Activated gamma-delta T cell (primary cell): ENCODE data around the gene PSMB7.

Experiments
- DNase-seq: peaks from one replicate; lab custom pipeline; 2025; lab: John Stamatoyannopoulos, UW

Gene PSMB7

GRCh38 chr9:124356745-124357390 lies 58.4 kb downstream of the PSMB7 start:
- no peak for DNase-seq

GRCh38 chr9:124355941-124356744 lies 59.1 kb downstream of the PSMB7 start:
- DNase-seq, result no peak

GRCh38 chr9:124355039-124355940 lies 60.0 kb downstream of the PSMB7 start:
- no peak for DNase-seq

GRCh38 chr9:124354346-124355038 lies 60.8 kb downstream of the PSMB7 start:
- DNase-seq, result no peak

- DNase-seq, result no peak
Observed at GRCh38 chr9:124353811-124354274, 61.4 kb downstream of the PSMB7 start.

- DNase-seq, result no peak
Observed at GRCh38 chr9:124353166-124353768, 62.0 kb downstream of the PSMB7 start.

- DNase-seq, result no peak
Observed at GRCh38 chr9:124352616-124353015, 62.6 kb downstream of the PSMB7 start.

- no peak for DNase-seq
Observed at GRCh38 chr9:124351672-124352468, 63.4 kb downstream of the PSMB7 start.

GRCh38 chr9:124350494-124351263 lies 64.6 kb downstream of the PSMB7 start:
- no peak for DNase-seq

- no peak for DNase-seq
Observed at GRCh38 chr9:124349675-124350493, 65.4 kb downstream of the PSMB7 start.

- DNase-seq, result no peak
Observed at GRCh38 chr9:124349267-124349666, 66.0 kb downstream of the PSMB7 start.

GRCh38 chr9:124348831-124349230 lies 66.4 kb downstream of the PSMB7 start:
- DNase-seq, result no peak

- no peak for DNase-seq
Observed at GRCh38 chr9:124348363-124348762, 66.9 kb downstream of the PSMB7 start.

GRCh38 chr9:124347968-124348358 lies 67.3 kb downstream of the PSMB7 start:
- DNase-seq, result no peak

- DNase-seq, result no peak
Observed at GRCh38 chr9:124347206-124347967, 67.9 kb downstream of the PSMB7 start.

GRCh38 chr9:124346347-124347163 lies 68.7 kb downstream of the PSMB7 start:
- no peak for DNase-seq

GRCh38 chr9:124345751-124346281 lies 69.4 kb downstream of the PSMB7 start:
- DNase-seq, result no peak
